HepG2 (cell line): Measurements from ENCODE around the gene UNC5CL. TPM values are rescaled to one million over a fixed set of nuclear protein-coding genes. Genes with fewer than 3 reads are reported as not detected.

Experiments used
- ARID5B ChIP-seq: IDR thresholded peaks from 2 replicates; pipeline ENCODE4 v1.4.0; 2020; ENCODE audit warnings: mild to moderate bottlenecking, missing genetic modification reagents
- CC2D1A ChIP-seq: sonication (generic); formaldehyde crosslinking; IDR thresholded peaks from 2 replicates; pipeline ENCODE4 v1.8.1; 2023; ENCODE audit warnings: mild to moderate bottlenecking, missing genetic modification reagents
- CREB1 ChIP-seq, 2 experiments: fragments of 450-650 bp in 1 of 2; IDR thresholded peaks; 2 replicates each; pipeline ENCODE4 v1.6.1; 2016 to 2017; ENCODE audit warnings: control low read depth in 1 of 2, mild to moderate bottlenecking in 1 of 2, missing compliant biosample characterization in 1 of 2, missing genetic modification characterization in 1 of 2
- ELF4 ChIP-seq: sonication (generic); formaldehyde crosslinking; IDR thresholded peaks from 2 replicates; pipeline ENCODE4 v1.5.0; 2020; ENCODE audit warnings: missing genetic modification reagents, mild to moderate bottlenecking, moderate library complexity, borderline replicate concordance
- EP300 ChIP-seq, 3 experiments: sonication (generic) in 1 of 3; formaldehyde crosslinking in 1 of 3; IDR thresholded peaks; 2 replicates each; pipeline versions ENCODE4 v1.5.1 to v1.6.1; 2011 to 2020; ENCODE audit warnings: low read depth in 2 of 3, low read length in 2 of 3, borderline replicate concordance in 1 of 3, improper control_type of control experiment in 1 of 3, mild to moderate bottlenecking in 1 of 3, missing genetic modification reagents in 1 of 3, moderate library complexity in 1 of 3
- GFI1 ChIP-seq: sonication (generic); formaldehyde crosslinking; IDR thresholded peaks from 2 replicates; pipeline ENCODE4 v1.5.0; 2020; ENCODE audit warnings: missing genetic modification reagents, mild to moderate bottlenecking, borderline replicate concordance
- HNF1A ChIP-seq, 2 experiments: sonication (generic) in 1 of 2; formaldehyde crosslinking in 1 of 2; IDR thresholded peaks; 2 replicates each; pipeline versions ENCODE4 v1.4.0 to v1.6.1; 2016 to 2020; ENCODE audit warnings: borderline replicate concordance in 1 of 2, low read depth in 1 of 2, mild to moderate bottlenecking in 1 of 2, missing genetic modification reagents in 1 of 2
- MAX ChIP-seq: IDR thresholded peaks from 2 replicates; pipeline ENCODE4 v1.6.1; 2012; ENCODE audit warnings: inconsistent platforms
- NFE2L2 ChIP-seq: fragments of 150-350 bp; IDR thresholded peaks from 2 replicates; pipeline ENCODE4 v1.6.1; 2014; ENCODE audit warnings: low read length
- PRDM15 ChIP-seq: sonication (generic); formaldehyde crosslinking; IDR thresholded peaks from 2 replicates; pipeline ENCODE4 v1.4.0; 2020; ENCODE audit warnings: missing genetic modification reagents
- RXRA ChIP-seq: sonication (generic); formaldehyde crosslinking; IDR thresholded peaks from 2 replicates; pipeline ENCODE4 v1.5.1; 2020; ENCODE audit warnings: missing genetic modification reagents
- ZBTB8A ChIP-seq: sonication (generic); formaldehyde crosslinking; IDR thresholded peaks from 2 replicates; pipeline ENCODE4 v1.4.0; 2020; ENCODE audit warnings: mild to moderate bottlenecking, low read depth, missing genetic modification reagents, borderline replicate concordance
- ZFP82 ChIP-seq: sonication (generic); formaldehyde crosslinking; IDR thresholded peaks from 2 replicates; pipeline ENCODE4 v1.5.1; 2020; ENCODE audit warnings: mild to moderate bottlenecking, missing genetic modification reagents, borderline replicate concordance
- ZNF143 ChIP-seq: sonication (generic); formaldehyde crosslinking; IDR thresholded peaks from 2 replicates; pipeline ENCODE4 v1.4.0; 2020; ENCODE audit warnings: missing genetic modification reagents
- ZNF530 ChIP-seq: sonication (generic); formaldehyde crosslinking; IDR thresholded peaks from 2 replicates; pipeline ENCODE4 v1.5.0; 2020; ENCODE audit warnings: low read depth, mild to moderate bottlenecking, missing genetic modification reagents
- ZNF772 ChIP-seq: sonication (generic); formaldehyde crosslinking; IDR thresholded peaks from 2 replicates; pipeline ENCODE4 v1.5.0; 2020; ENCODE audit warnings: mild to moderate bottlenecking, missing genetic modification reagents
- polyA plus RNA-seq, 8 experiments: library from polyadenylated mRNA; depleted of rRNA in 3 of 8; stranded (reverse) in 7 of 8; unstranded in 1 of 8; fragments of >200 nt; fragmentation: Illumina TruSeq in 4 of 8; extraction: Trizol in 4 of 8; gene quantifications; 2 replicates each; pipeline versions ENCODE4 v1.2.1 to v1.2.3, GENCODE V29; 2011 to 2016; ENCODE audit warnings: low read depth in 4 of 8, missing spikeins in 1 of 8, mixed read lengths in 1 of 8; ENCODE audit not compliant: insufficient read depth in 1 of 8
- total RNA-seq, 5 experiments: library from RNA; depleted of rRNA; stranded (reverse); fragments of >200 nt; fragmentation: Illumina TruSeq; extraction: Trizol; gene quantifications; 2 replicates each; pipeline ENCODE4 v1.2.3, GENCODE V29; 2016; ENCODE audit warnings: low read depth in 1 of 5

The UNC5CL gene
- total and polyA plus RNA-seq, 2 of the 13 experiments (the other 11 are each of a cell fraction or from before 2014, with no cell fraction given): 2.4 to 2.5 TPM

GRCh38 chr6:41063884-41064285 lies 24.9 kb upstream of the UNC5CL start (continued):
- TF ChIP-seq NFE2L2: no peak
- no peak for TF ChIP-seq ZNF772 (CRISPR knock-in tag)
- TF ChIP-seq ARID5B: peak; percentile 82
- TF ChIP-seq ZBTB8A (CRISPR knock-in tag): no peak
- TF ChIP-seq CREB1 (IDR thresholded peaks at IDR 0.05): no peak
- TF ChIP-seq CREB1 (CRISPR knock-in tag; IDR thresholded peaks at IDR 0.05): peak; percentile 44; the same call in 1 of the 2 replicates
- no peak for TF ChIP-seq ZNF143
- TF ChIP-seq CC2D1A (CRISPR knock-in tag): no peak
- peak; percentile 48; the same call in 1 of the 2 replicates for TF ChIP-seq RXRA
- TF ChIP-seq MAX: no peak
- peak in 1 of 2 experiments; percentile 61; a peak in 1 of 4 replicates for TF ChIP-seq EP300 (IDR thresholded peaks at IDR 0.05; ENCODE audit: low read depth in 2 of 2, low read length in 2 of 2)
- TF ChIP-seq EP300 (CRISPR knock-in tag; IDR thresholded peaks at IDR 0.05; ENCODE audit: borderline replicate concordance): peak; percentile 52; the same call in 1 of the 2 replicates
- no peak for TF ChIP-seq HNF1A (IDR thresholded peaks at IDR 0.05; ENCODE audit: low read depth)
- TF ChIP-seq HNF1A (CRISPR knock-in tag; IDR thresholded peaks at IDR 0.05; ENCODE audit: borderline replicate concordance): no peak
- no peak for TF ChIP-seq ELF4 (CRISPR knock-in tag)
- no peak for TF ChIP-seq ZNF530
- no peak for TF ChIP-seq ZFP82
- peak; percentile 96 for TF ChIP-seq PRDM15 (CRISPR knock-in tag)
- no peak for TF ChIP-seq GFI1 (CRISPR knock-in tag)
